ENCODE measurements around the gene FBN3. TPM values are rescaled to one million over a fixed set of nuclear protein-coding genes. Genes with fewer than 3 reads are reported as not detected.

Gene FBN3
- total RNA-seq, 4 donors from 2014 or later = 0.05 to 0.17 TPM; not detected in 2

- H3K27ac ChIP-seq = no peak overlapping the region
These were observed 7.5 kb downstream of the FBN3 start for GRCh38 chr19:8141726-8142512.

GRCh38 chr19:8138201-8138600 lies 11.2 kb downstream of the FBN3 start:
- no peak for TF ChIP-seq CTCF (IDR thresholded peaks at IDR 0.05)
- no peak for TF ChIP-seq POLR2AphosphoS5 (IDR thresholded peaks at IDR 0.05)
- no peak for TF ChIP-seq EP300 (IDR thresholded peaks at IDR 0.05)
- no peak for TF ChIP-seq POLR2A (IDR thresholded peaks at IDR 0.05)
- no peaks in the 10 kb centered on the region for H3K36me3 ChIP-seq
- no CpG with 5 or more reads among the region's 17 CpGs for WGBS

More at GRCh38 chr19:8141726-8142512, 7.5 kb downstream of the FBN3 start:
- no peak for TF ChIP-seq EP300 (IDR thresholded peaks at IDR 0.05)
- TF ChIP-seq CTCF (IDR thresholded peaks at IDR 0.05) = no peak
- TF ChIP-seq POLR2A (IDR thresholded peaks at IDR 0.05) = no peak
- no peak for TF ChIP-seq POLR2AphosphoS5 (IDR thresholded peaks at IDR 0.05)
- H3K4me1 ChIP-seq = peaks cover 9% of the 10 kb centered on the region
- H3K4me3 ChIP-seq = no peak overlapping the region
- DNase-seq (ENCODE audit: low spot score in 2 of 2) = no peak
- H3K27me3 ChIP-seq = peaks cover 20% of the 10 kb centered on the region
- no peaks in the 10 kb centered on the region for H3K9me3 ChIP-seq
- WGBS = 86% methylated on average over 12 of the region's 21 CpGs
- H3K36me3 ChIP-seq = no peaks in the 10 kb centered on the region

GRCh38 chr19:8137425-8137824 lies 12.0 kb downstream of the FBN3 start:
- H3K9me3 ChIP-seq = no peaks in the 10 kb centered on the region
- peaks cover 2% of the 10 kb centered on the region for H3K27me3 ChIP-seq
- no peak overlapping the region for H3K27ac ChIP-seq
- H3K36me3 ChIP-seq = no peaks in the 10 kb centered on the region
- no peak overlapping the region for H3K4me3 ChIP-seq
- DNase-seq (ENCODE audit: low spot score in 2 of 2) = no peak
- TF ChIP-seq POLR2AphosphoS5 (IDR thresholded peaks at IDR 0.05) (no peak), POLR2A (IDR thresholded peaks at IDR 0.05) (no peak), EP300 (IDR thresholded peaks at IDR 0.05) (no peak), CTCF (IDR thresholded peaks at IDR 0.05) (no peak)
- WGBS = 100% methylated on average over 1 of the region's 1 CpG
- peaks cover 3% of the 10 kb centered on the region for H3K4me1 ChIP-seq

More at GRCh38 chr19:8138201-8138600, 11.2 kb downstream of the FBN3 start:
- no peak for DNase-seq (ENCODE audit: low spot score in 2 of 2)
- Histone ChIP-seq H3K4me1 (peaks cover 8% of the 10 kb centered on the region), H3K27ac (no peak overlapping the region), H3K9me3 (no peaks in the 10 kb centered on the region), H3K4me3 (no peak overlapping the region), H3K27me3 (peaks cover 2% of the 10 kb centered on the region)

GRCh38 chr19:8135946-8136618 lies 13.3 kb downstream of the FBN3 start:
- H3K36me3 ChIP-seq = no peaks in the 10 kb centered on the region
- no peak for DNase-seq (ENCODE audit: low spot score in 2 of 2)
- peaks cover 3% of the 10 kb centered on the region for H3K4me1 ChIP-seq
- no peak overlapping the region for H3K27ac ChIP-seq
- H3K4me3 ChIP-seq = no peak overlapping the region
- 96% methylated on average over 11 of the region's 32 CpGs for WGBS
- no peak for TF ChIP-seq POLR2AphosphoS5 (IDR thresholded peaks at IDR 0.05)
- no peak for TF ChIP-seq POLR2A (IDR thresholded peaks at IDR 0.05)
- no peak for TF ChIP-seq EP300 (IDR thresholded peaks at IDR 0.05)
- TF ChIP-seq CTCF (IDR thresholded peaks at IDR 0.05) = no peak
- H3K27me3 ChIP-seq = peaks cover 3% of the 10 kb centered on the region
- H3K9me3 ChIP-seq = no peaks in the 10 kb centered on the region

- Histone ChIP-seq H3K4me1 (peaks cover 4% of the 10 kb centered on the region), H3K4me3 (no peak overlapping the region), H3K27me3 (peaks cover 6% of the 10 kb centered on the region), H3K27ac (no peak overlapping the region), H3K9me3 (no peaks in the 10 kb centered on the region), H3K36me3 (no peaks in the 10 kb centered on the region)
- DNase-seq (ENCODE audit: low spot score in 2 of 2) = no peak
- no peak for TF ChIP-seq POLR2A (IDR thresholded peaks at IDR 0.05)
- no peak for TF ChIP-seq POLR2AphosphoS5 (IDR thresholded peaks at IDR 0.05)
- TF ChIP-seq CTCF (IDR thresholded peaks at IDR 0.05) = no peak
- no peak for TF ChIP-seq EP300 (IDR thresholded peaks at IDR 0.05)
- WGBS = 74% methylated on average over 20 of the region's 20 CpGs
These were observed 16.4 kb downstream of the FBN3 start for GRCh38 chr19:8132858-8133458.
